HG02981 (cell line): Measurements from ENCODE around the gene PEX13.
A peak's percentile ranks its signal among the peaks of the same experiment; 100 is the strongest.

Experiments used
- ATAC-seq: cut with Tn5 transposase; IDR thresholded peaks from one replicate; pipeline ENCODE4 v1.9.1; 2021; ENCODE audit warnings: mild to moderate bottlenecking, moderate library complexity; ENCODE audit not compliant: unreplicated experiment

PEX13 gene

DNA sequence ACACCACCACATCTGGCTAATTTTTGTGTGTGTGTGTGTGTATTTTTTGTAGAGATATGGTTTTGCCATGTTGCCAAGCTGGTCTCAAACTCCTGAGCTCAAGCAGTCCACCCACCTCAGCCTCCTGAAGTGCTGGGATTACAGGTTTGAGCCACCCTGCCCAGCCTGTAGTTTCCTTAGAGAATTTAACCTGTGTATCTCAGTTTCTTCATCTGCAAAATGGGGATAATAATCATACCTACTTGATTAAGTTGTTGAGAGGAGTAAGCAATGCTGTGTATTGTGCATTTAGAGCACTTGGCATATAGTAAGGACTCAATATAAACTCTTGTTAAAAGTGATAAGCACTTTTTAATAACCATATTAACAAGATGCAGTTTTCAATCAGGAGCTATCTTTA lies 41.9 kb downstream of the PEX13 start:
- ATAC-seq, result no peak

DNA sequence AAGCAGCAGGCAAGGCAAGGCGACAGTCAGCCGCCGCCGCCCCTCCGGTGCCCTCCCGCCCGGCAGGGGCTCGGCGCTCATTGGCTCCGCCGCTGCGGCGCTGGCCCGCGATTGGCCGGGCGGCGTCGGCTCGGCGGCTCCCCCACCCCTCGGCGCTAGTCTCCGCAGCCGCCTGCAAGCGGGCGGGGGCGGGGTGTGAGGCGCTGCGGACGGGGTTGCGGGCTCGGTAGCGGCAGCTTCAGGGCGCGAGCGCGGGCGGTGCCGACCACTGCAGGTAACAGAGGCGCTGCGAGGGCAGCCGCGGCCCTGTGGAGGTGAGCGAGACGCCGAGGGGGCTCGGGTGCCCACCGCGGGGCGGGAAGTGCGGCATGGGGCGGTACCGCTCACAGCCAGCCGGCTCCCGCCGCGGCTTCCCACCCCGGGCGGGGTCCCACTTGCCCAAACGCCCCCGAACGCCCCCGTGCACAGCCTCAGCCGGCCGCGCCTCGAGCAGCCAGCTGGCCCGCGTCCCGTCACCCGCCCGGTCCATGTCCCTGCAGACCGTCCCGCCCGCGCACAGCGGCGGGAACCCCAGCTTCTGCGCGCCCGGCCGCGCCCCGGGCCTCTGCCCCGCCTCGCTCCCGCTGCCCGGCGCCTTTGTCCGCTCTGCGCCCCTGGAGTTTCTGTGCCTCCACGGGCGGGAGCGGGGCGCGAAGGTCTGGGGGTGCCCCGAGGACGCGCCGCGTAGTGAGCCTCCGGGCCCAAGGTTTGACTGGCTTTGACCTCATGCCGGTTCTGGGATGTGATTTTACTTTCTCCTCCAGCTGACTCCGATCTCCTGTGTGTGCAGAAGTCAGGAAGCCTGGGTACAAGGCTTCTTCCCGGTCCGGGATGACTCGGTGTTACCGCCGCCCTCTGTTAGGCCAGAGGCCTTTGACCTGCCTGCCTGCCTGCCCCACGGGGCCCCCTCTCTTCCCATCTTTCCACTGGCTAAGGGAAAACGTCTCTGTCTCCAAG lies 48.5 kb downstream of the PEX13 start, which contains the start of gene SANBR:
SANBR (plus strand) TSS at position 158 of the 996 bp plus-strand sequence. CDS start 4,480 bp downstream, outside the sequence.
- peak; percentile 97 for ATAC-seq

DNA sequence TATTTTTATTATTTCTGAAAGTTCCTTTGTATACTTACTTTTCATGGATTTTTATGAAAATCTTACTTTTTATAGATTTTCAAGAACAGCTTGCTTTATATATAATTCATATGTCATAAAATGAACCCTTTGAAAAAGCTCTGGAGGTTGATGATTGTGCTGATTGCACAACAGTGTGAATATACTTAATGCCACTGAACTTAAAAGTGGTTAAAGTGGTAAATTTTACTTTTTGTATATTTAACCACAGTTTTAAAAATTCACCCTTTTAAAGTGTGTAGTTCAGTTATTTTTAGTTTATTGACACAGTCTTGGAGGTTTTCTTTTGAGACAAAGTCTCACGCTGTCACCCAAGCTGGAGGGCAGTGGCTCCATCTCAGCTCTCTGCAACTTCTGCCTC lies 56.6 kb downstream of the PEX13 start:
- ATAC-seq, result no peak

DNA sequence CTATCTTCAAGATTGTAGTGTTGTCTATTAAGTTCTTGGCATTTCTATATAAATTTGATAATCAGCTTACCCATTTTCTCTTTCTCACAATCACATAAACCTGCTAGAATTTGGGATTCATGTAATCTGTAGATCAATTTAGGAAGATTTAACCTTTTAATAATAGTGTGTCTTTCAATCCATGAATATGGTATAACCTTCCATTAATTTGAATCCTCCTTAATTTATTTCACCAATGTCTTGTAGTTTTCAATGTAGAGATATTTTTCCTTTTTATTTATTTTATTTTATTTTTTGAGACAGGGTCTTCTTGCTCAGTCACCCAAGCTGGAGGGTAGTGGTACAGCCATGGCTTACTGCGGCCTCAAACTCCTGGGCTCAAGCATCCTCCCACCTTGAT lies 68.4 kb downstream of the PEX13 start:
- ATAC-seq, result no peak

DNA sequence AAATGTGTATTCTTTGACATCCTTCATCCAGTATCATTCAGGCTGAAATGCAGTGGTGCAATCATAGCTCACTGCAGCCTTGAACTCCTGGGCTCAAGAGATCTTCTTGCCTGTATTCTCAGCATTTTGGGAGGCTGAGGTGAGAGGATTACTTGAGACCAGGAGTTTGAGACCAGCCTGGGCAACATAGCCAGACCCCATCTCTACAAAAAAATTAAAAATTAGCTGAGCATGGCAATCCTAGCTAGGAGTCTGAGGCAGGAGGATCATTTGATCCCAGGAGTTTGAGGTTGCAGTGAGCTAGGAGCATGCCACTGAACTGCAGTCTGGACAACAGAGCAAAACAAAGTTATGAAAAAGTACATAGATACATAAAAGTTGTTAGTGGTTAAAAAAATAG lies 72.3 kb downstream of the PEX13 start:
- ATAC-seq, result no peak

DNA sequence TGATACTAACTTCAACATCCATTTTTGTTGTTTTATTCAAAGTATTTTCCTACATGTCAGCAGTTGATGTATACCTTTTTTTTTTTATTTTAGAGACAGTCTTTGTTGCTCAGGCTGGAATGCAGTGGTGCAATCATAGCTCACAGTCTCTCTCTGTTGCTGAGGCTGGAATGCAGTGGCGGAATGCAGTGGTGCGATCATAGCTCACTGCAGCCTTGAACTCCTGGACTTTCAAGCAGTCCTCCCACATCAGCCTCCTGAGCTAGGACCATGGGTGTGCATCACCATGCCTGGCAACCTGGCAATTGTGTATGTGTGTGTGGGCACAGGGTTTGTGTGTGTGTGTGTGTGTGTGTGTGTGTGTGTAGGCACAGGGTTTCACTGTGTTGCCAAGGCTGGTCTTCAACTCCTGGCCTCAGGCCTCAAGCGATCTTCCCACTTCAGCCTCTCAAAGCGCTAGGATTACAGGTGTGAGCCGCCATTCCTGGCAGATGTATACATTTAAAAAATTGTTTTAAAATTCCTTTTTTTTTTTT lies 72.9 kb downstream of the PEX13 start:
- no peak for ATAC-seq

DNA sequence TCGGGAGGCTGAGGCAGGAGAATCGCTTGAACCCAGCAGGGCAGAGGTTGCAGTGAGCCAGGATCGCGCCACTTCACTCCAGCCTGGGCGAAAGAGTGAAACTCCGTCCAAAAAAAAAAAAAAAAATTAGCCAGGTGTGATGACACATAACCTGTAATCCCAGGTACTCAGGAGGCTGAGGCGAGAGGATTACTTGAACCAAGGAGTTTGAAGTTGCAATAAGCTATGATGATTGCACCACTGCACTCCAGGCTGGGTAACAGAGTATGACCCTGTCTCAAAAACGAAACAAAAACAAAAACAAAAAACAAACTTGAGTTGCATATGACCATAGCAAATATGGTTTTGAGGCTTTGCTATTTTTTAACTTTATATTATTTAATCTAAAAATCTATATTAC lies 74.0 kb downstream of the PEX13 start:
- no peak for ATAC-seq

DNA sequence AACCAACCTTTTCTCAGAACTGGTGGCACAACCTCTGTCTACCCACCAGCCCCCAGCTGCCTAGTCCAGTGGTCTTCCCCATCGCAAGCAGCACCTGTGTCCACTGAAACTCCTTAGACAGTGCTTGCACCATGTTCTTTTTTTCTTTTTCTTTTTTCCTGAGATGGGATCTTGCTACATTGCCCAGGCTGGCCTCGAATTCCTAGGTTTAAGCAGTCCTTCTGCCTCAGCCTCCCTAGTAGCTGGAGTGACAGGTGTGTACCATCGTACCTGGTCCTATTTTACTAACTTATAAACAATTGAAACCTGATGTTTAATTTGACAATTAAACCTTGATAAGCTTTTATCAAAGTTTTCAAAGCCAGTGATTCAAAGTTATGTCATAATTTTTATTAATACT lies 78.9 kb downstream of the PEX13 start:
- ATAC-seq, result no peak

DNA sequence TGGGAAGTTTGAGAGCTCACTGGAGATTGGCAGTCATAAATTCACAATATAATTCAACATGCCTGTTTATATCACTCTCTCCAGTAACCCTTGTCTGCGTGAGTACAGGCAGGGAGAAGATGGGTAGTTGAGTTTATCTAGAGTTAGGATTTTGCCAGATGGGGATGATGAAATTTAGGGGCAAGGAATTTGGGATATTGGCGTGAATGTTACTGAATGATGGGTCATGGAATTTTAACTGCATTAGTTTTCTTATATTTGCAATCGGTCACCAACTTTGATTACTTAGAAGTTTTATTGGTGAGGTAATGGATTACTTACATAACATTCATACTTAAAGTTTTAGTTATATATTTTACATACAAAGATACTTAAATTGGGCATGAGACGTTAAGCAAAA lies 83.3 kb downstream of the PEX13 start:
- ATAC-seq, result no peak
